ENCODE data around the gene LTO1.
"Not testable (repeated sequence)": the region's sequence is repeated elsewhere in the genome, so short reads cannot be mapped to it uniquely, and the experiment has no call there.

Gene LTO1

GRCh38 chr11:69632900-69633299 lies 42.3 kb downstream of the LTO1 start:
- no peak for DNase-seq (ENCODE audit: low read depth in 2 of 2)

DNA sequence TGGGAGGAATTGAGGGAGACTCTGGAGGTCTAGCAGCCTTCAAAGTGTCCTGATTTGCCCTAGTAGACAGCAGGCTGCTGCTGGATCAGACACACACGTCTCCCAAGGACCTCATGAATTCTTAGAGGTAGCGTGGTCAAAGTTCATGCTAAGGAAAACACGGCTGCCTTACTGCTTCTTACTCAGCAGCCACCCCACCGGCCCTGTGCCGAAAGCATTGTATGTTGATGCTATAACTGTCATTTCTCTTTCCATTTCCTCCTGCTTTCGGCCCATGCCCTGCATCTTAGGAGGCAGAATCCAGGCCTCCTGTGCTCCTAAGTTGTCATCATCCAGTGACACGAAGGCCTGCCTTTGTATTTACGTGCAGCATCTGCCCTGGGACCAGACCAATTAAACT lies 44.7 kb downstream of the LTO1 start:
- DNase-seq (ENCODE audit: low read depth in 2 of 2) = no peak

DNA sequence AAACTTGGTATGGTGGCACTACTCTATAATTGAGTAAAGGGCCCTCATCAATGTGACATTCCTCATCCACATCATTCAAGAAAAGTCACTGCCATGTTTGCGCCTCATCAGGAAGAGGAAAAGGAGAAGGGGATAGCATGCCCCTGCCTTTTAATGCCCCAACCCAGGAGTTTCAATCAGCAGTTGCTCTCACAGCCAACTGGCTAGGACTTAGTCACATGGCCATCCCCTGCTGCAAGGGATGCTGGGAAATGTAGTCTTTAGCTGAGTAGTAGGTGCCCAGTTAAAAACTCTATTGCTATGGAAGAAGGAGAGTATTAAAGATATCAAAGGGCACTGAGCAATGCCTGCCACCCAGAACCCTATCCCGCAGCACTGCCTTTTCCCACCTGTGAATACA lies 45.1 kb downstream of the LTO1 start:
- no peak for DNase-seq (ENCODE audit: low read depth in 2 of 2)

GRCh38 chr11:69627551-69627950 lies 47.6 kb downstream of the LTO1 start:
- no peak for DNase-seq (ENCODE audit: low read depth in 2 of 2)

DNA sequence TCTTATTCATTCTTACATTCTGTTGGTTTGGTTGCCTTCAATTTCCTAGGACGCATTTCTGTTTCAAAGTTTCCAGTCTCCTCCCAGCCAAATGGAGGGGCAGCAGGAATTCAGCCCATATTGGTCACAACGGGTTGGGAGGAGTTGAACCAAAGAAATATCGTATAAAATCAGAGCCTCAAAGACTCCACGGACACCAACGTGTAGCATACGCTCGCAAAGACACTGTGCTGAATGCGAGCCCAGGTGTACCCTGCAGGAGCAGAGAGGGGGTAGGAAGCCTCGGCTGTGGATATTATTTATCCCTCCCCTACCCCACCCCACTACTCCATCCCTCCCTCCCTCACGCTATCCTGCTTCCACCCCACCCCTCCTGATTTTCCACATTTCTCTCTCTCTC lies 49.7 kb downstream of the LTO1 start:
- no peak for DNase-seq (ENCODE audit: low read depth in 2 of 2)

- DNase-seq (ENCODE audit: low read depth in 2 of 2) = no peak
These were observed 50.9 kb downstream of the LTO1 start for GRCh38 chr11:69624293-69624692.

DNA sequence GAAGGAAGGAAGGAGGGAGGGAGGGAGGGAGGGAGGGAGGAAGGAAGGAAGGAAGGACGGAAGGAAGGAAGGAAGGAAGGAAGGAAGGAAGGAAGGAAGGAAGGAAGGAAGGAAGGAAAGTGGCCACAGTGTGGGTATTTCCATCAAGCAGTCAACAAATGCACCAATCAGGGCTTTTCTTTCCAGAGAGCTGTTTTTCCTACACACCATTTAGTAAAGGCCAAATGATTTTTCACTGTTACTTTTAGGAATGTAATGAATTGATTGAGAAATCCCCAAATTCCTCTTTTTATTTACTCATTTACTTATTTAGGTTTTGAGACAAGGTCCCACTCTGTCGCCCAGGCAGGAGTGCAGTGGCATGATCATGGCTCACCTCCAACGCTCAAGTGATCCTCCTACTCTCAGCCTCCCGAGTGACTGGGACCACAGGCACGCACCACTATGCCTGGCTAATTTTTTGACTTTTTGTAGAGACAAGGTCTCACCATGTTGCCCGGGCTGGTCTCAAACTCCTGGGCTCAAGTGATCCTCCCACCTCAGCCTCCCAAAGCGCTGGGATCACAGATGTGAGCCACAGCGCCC lies 53.0 kb downstream of the LTO1 start:
- DNase-seq (ENCODE audit: low read depth in 2 of 2) = not testable (repeated sequence)

DNA sequence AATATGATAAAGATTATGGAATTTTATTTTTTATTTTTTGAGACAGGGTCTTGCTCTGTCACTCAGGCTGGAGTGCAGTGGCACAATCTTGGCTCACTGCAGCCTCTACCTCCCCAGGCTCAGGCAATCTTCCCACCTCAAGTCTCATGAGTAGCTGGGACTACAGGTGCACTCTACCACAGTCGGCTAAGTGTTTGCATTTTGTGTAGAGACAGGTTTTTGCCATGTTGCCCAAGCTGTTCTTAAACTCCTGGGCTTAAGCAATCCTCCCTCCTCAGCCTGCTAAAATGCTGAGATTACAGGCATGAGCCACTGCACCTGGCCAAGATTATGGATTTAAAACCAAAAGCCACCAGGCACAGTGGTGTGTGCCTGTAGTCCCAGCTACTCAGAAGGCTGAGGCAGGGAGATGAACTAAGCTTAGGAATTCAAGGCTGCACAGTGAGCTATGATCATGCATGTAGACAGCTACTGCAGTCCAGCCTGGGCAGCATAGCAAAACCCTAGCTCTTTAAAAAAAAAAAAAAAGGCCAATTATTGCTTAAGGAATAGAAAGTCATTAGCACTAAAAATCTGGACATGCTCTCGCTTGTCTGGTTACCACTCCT lies 54.4 kb downstream of the LTO1 start:
- no peak for DNase-seq (ENCODE audit: low read depth in 2 of 2)

GRCh38 chr11:69618237-69618636 lies 56.9 kb downstream of the LTO1 start:
- DNase-seq (ENCODE audit: low read depth in 2 of 2) = no peak

- DNase-seq (ENCODE audit: low read depth in 2 of 2) = no peak
These were observed 57.5 kb downstream of the LTO1 start for GRCh38 chr11:69617682-69618081.

GRCh38 chr11:69617220-69617619 lies 57.9 kb downstream of the LTO1 start:
- DNase-seq (ENCODE audit: low read depth in 2 of 2) = no peak
